GM21529 (cell line): ENCODE data around the gene ANXA11.

Source experiments
- ATAC-seq: cut with Tn5 transposase; IDR thresholded peaks from one replicate; pipeline ENCODE4 v1.9.1; 2021; ENCODE audit not compliant: unreplicated experiment

ANXA11 gene

DNA sequence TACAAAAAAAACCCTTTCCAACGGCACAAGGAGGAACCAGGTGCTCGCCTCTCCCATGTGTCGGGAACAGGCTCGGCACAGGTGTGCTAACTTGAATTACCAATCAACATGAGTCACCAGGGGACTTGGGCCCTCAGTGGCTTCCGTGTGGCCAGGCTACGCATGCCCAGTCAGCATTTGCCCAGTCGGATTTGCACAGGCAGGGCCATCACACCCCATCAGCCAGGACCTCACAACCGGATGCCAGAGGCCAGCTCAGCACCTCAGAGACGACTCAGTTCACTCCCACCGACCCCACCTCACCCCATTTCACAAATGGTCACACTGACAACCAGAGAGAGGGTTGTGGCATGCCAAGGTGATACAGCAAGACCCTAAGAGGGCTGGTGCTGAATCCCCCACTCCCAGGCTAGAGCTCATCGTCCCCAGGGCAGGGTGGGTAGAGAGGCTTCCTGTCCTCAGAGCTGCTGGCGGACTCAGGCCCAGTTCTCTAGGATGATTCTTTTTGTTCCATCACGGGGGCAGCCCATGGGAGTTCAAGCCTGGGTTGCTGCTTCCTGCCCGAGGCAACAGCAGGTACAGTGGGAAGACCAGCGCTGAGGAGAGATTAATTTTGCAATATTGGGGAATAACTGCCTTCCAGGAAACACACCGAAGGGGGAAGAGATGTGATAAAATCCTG is 13.6 kb downstream of the ANXA11 start:
- no peak for ATAC-seq

DNA sequence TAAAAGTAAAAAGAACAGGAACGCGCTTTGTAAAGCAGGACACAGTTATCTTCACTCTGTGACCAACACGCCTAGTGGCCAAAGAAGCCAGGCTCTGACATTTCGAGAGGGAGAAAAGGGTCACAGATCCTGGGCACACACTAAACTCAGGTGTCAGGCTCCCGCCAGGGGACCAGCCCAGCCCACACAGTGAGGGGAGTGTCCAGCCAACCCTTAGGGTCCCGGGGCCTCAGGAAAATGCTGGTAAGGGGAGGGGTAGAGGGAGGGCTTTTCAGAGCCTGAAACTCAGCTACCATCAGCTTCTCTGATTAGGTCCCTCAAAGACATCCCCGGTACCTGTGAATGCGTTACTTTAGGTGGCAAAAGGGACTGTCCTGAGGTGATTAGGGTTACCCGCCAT is 16.6 kb downstream of the ANXA11 start:
- ATAC-seq: no peak

DNA sequence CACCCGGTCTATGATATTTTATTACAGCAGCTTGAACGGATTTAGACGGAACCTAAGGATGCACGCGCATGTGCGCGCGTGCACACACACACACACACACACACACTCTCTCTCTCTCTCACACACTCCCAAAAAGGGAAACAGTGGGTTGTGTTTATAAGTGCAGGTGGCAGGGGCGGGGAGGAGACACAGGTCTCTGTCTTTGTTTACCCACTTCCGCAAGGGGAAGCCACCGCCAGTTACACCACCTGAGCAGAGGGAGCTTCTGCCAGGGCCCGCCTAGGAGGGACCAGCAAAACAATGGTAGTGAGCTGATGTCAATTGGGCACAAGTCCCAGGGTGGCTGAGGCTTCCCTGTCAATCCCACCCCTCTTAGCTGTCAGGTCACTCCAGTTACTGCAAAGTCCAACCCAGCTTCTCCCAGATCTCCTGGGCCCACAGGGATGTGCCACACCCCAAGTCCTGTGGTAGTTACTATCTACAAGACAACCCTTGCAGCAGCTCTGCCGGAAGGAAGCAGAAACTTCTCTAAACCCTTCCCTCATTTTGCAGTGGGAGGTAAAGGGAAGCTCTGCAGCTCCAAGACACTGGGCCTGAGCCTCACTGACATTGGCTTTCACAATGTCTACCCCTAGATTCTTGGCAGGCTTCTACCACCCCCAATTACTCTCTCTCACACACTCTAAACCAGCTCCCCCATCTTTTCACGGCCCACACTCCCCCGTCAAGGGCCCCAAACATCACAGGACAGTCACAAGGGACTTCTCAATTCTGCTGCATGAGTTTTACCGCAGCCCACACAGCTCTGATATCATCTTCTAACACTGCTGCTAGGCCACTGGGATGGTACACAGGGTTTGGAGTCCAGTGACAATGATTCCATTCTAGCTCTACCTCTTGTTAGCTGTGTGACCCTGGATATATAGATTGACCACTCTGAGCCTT is 17.6 kb downstream of the ANXA11 start:
- peak; percentile 89 for ATAC-seq

DNA sequence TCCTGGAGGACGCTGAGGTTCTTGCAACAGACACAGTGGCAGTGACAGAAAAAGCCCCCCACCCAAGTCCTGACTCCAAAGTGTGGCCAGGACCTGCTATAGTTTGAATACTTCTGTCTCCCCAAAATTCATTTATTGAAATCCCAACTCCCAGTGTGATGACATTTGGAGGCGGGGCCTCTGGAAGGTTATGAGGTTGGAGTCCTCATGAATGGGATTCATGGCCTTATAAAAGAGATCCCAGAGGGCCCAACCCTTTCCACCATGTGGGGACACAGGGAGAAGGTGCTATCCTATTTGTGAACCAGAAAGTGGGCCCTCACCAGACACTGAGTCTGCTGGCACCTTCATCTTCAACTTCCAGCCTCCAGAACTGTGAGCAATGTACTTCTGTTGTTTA is 18.3 kb downstream of the ANXA11 start:
- ATAC-seq: no peak

DNA sequence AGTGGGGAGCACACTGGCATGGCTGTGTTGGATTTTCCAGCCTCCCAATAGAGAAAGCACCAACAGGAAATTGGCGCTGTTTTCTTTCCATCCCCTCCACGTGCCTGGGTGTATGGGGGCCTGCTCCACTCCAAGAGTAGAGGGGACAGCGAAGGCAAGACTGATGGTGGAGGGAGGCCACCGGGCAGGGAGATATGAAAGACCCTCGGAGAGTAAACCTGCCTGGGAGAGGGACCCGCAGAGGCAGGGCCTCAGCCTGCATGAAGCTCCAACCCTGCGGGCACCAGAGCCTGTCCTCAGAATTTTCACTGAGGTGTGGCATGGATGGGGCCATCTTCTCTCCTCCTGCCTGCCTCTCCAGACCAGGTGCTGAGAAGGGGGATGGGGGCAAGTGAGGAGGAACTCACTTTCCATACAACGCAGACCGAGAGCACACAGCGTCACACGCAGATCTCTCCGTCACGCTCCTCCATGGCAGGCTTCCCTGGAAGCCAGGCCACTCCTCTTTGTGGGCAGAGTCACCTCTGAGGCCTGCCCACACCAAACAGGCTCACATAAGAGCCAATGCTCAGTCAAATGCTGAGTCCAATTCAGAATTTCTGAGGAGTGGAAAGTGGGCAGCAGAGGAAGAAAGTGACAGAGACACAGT is 18.8 kb downstream of the ANXA11 start:
- no peak for ATAC-seq

DNA sequence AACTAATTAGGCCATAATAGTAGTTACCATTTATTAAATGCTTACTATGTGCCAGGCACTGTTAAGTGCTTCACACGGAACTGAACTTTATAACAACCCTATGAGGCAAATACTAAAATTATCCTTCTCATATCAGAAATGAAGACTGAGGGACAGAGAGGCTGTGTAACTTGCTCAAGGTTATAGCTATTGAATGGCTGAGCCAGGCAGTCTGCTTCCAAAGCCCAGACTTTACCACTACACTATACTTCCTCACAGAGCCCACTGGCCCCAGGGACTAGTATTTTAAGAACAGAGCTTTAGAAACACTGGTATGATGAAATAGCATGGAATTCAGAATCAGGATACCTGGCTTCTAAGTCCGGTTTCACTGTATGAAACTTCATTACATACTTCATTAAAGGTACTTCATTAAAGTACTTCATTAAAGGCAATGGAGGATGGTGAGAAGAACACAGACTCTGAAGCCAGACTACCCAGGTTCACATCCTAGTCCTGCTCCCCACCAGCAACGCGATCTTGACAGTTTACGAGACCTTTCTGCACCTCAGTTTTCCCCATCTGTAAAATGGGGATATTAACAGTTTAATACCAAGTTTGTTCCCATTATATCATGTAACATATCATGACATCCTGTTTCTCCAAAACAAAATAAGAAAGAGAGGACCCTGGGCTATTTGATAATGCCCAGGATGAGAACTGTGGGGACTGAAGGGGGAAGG is 19.6 kb downstream of the ANXA11 start:
- ATAC-seq: no peak

DNA sequence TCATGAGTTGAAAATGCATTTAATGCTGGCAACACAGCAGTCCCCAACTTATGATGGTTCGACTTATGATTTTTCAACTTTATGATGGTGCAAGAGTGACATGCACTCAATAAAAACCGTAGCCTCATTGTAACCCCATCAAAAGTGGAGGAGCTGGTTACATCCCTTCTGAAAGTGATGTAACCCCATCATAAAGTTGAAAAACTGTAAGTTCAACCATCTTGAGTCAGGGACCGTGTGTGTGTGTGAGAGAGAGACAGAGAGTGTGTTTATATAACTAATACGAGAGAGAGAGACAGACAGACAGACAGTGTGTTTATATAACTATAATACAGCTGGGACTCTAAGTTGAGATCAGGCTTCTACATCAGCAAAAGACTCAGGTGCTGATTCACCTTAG is 21.0 kb downstream of the ANXA11 start:
- ATAC-seq: no peak

DNA sequence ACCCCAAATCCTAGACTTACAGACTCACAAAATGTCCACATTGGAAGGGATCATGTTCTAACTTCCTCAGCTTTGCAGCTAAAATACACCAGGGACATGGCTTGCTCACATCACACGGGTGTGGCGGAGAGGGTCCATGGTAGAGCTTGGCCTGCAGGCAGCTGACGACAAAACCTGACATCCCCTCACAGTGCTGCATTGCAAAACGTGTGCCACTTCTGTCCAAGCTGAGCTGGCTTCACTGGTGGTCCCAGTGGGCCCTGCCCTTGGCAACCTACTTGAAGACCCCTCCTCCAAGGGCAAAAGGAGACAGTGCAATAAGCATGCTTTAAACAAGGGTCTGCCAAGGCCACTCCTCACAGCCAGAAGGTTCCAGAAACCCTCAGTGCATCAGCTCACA is 21.9 kb downstream of the ANXA11 start:
- no peak for ATAC-seq

DNA sequence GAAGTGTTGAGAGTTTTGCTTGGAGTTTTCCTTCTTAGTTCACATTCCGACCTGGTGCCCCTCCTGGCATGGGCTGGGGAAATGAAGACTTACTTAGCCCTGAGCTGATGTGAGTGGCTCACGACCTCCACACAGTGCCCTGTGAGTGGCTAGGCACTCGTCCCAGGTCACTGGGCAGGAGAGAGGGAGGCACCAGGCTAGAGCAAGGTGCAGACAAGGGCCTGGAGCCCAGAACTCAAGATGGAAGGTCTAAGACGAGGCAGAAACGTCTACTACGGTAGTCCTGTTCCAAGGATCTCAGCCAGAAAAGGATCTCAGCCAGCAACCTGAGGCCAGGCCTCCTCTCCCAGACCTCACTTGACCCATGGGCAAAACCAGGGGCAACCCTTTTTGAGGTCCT is 22.4 kb downstream of the ANXA11 start:
- ATAC-seq: no peak

DNA sequence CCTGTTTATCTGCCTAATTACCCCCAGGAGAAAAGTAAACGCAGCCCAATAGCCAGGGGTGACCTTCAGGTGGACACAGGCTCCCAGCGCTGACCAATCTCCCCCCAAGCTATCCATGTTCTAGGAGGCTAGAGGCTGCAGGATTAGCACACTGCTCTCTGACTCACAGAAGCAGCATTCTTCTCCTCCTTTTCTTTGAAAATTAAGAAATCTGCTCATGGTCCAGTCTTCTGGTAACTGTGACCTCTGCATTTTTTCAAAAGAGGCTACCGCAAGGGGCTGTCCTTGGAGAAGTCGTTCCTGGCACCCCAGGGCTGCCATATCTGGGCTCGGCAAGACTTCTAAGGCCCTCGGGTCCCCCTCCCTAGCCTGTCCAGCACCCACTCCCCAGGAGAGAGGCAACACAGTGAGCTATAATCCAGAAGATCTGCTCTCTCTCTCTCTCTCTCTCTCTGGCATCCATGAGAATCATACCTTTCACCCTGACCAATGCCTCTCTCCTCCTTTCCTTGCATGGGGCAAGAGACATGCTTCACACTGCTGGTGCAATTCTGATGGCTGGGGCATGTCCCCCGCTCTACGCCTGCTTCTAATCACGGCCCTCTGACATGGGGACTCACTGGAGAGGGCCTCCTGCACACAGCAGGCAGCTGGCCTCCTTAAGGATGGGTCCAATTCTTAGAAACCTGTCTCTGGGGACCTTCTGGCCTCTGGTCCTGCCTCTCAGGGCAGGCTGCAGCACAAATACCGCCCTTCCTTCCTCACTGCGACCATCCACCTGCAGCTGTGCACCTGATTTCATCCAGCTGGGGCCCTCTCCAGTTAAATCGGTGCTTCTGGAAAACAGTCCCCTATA is 27.3 kb downstream of the ANXA11 start:
- no peak for ATAC-seq

DNA sequence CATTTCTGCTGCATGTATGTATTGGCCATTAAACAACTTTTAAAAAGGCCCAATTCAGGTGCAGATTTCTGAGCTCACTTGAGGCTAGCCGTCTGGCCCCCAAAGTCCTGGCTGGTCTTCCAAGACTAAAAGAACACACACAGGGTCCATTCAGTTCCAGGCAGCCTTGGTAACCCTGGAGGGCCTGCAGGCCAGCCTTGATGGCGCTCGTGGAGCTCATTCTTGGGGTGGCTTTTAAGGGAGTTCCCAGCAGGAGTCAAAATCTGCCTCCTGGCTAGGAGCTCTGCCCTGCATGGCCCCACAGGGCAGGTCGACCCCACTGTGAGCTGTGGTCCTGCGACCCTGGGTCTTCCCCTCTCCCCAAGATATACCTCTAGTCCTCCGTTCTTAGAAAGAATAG is 28.8 kb downstream of the ANXA11 start:
- ATAC-seq: no peak

DNA sequence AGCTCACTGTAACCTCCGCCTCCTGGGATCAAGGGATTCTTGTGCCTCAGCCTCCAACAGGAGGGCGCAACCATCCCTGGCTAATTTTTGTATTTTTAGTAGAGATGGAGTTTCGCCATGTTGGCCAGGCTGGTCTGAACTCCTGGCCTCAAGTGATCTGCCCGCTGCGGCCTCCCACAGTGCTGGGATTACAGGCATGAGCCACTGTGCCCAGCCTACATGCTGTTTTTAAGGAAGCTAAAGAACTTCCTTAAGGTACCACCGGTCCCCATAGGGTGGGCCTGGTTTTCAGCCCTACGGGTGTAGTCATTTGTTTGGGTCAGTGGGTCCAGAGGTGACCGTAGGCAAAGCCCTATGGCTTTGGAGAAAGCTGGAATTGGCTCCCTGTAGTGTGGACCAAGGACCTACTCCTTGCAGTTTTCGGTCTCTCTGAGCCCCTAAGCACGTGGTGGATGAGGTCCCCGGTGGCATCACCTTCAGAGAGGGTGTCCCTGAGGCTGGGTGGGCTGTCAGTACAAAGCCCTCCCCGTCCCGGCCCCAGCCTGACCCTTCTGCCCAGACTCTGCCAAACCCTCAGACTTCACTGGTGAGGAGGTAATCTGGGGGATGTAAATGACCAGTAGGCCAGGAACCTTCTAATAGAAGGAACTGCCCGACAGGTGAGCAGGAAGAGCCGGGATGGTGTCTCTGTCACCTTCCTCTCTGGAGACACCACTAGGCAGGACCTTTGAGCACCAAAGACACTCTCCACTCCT is 30.5 kb downstream of the ANXA11 start:
- no peak for ATAC-seq

DNA sequence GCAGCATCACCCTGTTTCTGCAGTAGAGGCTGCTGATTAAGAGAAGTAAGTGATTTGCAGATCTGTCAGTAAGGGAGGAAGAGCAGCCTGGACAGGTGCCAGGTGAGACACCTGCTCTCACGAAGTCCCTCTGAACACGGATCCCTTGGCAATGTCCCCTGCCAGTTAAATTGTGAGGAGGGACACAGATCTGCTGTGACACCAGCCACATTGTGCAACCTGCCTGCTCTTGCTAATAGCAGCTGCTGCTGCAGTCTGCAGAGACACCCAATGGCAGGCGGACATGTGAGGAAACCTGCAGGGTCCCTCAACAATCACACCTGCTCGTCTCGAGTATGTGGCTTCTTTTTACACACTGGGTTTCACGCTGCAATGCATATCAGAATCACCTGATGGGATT is 31.9 kb downstream of the ANXA11 start:
- no peak for ATAC-seq

DNA sequence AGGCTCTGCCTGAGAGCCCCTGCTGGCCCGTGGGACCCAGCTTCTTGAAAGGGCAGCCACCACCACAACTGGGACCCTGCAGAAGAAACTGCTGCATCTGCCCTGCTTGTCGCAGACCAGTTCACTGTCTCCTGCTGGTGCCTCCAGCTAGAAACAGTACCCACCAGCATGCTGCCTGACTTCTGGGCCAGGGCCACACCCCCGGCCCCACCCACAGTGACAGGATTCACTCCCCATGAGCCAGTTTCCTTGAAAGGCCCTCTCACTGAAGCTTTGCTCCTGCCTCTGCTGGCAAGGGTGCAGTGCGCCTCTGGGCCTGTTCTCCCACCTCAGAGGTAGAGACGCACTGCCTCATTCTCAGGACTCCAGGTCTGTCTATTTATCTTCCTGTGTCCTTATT is 32.4 kb downstream of the ANXA11 start:
- ATAC-seq: no peak

DNA sequence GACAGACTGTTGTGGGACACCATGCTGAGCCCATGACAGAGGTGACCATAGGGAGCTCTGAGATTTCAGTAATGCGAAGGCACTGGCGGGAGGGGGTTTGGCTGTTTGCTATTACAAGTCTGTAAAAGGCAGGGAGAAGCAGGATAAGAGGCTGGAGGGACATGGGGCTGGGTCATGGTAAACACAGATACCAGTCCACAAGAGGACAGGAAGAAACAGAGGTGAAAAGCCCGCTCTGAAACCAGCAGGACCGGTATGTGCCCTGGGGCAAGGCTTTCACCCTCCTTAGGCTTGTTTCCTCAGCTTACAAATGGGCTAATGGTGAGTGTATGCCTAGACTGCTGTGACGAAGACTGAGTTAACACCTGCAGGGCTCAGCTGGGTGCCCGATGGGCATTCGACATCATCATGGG is 34.1 kb downstream of the ANXA11 start:
- no peak for ATAC-seq

DNA sequence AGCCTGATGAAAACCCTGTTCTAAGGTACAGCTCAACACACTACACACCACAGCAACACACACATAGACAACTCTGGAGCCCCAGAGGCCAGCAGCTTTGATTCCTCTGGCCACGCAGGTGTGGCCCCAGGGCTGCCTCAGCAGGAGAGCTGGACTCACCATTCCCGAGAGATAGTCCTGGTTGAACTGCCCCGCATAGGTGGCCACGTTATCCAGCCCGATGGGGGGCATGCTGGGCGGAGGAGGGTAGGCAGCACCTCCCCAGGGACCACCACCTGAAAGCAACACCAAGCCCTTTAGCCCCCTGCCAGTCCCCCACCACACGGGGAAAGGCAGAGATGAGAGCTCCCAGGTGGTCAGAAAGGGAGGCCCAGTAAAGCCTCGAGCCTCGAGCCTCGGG is 34.7 kb downstream of the ANXA11 start:
- ATAC-seq: no peak

DNA sequence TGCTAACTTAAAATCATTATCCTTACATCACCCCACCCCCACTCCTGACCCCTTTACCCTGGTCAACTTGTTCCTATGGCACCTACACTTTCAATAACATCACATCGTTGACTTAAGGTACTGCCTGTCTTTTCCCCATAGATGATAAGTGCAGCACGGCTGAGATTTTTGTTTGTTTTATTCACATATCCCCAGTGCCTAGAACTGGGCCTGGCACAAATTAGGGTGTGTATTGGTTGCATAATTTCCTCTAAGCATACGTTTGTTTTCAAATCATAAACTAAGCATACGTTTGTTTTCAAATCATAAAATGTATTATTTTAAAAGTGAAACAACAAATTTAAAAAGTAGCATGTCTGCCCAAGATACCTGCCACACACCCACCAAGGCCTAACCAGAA is 35.3 kb downstream of the ANXA11 start:
- ATAC-seq: no peak

DNA sequence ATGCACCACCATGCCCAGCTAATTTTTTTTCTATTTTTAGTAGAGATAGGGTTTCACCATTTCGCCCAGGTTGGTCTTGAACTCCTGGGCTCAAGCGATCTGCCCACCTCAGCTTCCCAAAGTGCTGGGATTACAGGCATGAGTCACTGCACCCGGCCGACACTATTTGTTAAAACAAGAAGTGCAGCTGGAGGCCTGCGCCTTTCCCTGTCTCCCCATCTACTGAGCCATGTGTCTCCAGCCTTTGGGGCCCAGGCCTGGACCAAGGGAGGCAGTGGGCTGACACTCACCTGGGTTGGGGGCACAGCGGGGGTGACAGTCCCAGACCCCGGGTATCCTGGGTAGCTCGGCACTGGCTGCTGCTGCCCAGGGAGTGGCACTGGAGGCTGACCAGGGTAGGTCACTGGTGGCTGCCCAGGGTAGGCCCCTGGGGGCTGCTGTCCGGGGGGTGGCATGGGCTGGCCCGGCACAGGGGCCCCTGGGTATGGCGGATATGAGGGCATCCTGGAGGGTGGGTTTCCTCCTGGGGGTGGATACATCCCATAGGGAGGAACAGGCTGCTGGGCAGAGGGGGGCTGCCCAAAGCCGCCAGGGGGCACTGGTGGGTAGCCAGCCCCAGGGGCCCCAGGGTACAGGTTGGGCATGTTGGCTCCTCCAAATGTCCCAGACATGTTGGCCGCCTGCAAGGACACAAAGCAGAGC is 36.5 kb downstream of the ANXA11 start:
- ATAC-seq: peak; percentile 44

DNA sequence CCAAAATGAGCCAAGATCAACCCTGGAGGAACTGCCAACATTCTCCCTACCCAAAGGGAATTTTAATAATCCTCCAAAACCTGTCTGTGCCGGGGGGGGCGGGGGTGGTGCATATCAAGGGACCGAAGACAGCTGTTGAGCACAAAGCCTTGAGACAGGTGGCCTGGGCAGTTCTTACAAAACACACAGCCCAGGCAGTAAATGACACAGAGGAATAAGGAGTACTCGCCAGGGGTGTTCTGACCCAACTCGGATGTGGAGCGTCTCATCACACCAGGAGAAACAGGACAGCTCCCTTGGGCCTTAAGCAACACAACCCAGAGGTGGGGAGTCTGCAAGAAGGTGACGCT is 37.2 kb downstream of the ANXA11 start:
- ATAC-seq: no peak
